Muscle of back (tissue), 11 donors: ENCODE results near the gene DPP7. TPM values are rescaled to one million over a fixed set of nuclear protein-coding genes. Genes with fewer than 3 reads are reported as not detected.
"Not testable (repeated sequence)": the region's sequence is repeated elsewhere in the genome, so short reads cannot be mapped to it uniquely, and the experiment has no call there.

ENCODE experiments used
- DNase-seq, 3 donors: peaks; one replicate each; pipeline versions ENCODE4 v3.0.0 to v3.0.0-alpha.2; 2013
- polyA plus RNA-seq, 10 donors: library from polyadenylated mRNA; unstranded; fragments of 120-200 nt; gene quantifications; one replicate each; pipeline ENCODE4 v1.2.1, GENCODE V29; 2013; ENCODE audit not compliant: insufficient read length in 10 of 10

The DPP7 gene
- polyA plus RNA-seq, 10 donors, result 21.9 to 43.1 (median 28.8) TPM

DNA sequence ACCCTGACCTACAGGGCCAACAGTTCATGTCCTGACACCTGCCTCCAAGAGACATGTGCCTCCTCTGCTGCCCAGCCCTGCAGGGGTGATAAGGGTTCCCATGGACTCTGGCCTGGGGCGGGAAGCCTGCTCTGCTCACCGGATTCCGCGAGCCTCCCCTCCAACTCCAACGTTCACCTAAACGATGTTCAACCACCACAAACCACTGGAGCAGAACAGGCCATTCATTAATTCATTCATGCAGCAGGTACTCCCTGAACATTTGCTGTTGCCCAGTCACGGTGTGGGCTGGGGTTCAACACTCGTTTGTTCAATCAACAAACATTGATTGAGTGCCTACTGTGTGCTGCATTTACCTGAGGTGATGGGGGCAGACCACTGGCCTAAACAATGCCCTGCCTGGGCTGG, 40.5 kb downstream of the DPP7 start:
- DNase-seq, result no peak

DNA sequence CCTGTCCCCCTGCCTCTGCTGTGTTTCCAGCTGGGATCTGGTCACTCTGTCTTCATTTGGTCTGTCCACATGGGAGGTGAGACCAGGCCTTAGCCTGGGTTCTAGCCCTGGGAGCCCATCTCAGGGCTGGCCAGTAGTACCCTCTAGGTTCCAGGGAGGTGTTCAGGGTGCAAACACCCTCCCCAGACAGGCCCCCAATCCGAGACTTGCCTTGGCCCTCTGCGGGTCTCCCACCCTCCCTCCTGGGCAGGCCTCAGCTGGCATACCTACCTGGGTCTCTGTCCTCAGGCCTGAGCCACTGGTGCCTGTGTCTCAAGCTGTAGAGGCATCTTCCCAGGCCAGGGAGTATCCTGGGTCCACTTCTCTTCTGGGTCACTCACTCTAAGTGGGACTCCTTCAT, 43.3 kb downstream of the DPP7 start:
- DNase-seq, result no peak

GRCh38 chr9:137070906-137071275, 43.6 kb downstream of the DPP7 start:
- DNase-seq, result no peak

- DNase-seq, result peak; percentile 81 to 94 (median 87)
Measured at GRCh38 chr9:137070201-137070905, 44.2 kb downstream of the DPP7 start, which contains the start of gene SAPCD2. SAPCD2 (minus strand) TSS chr9:137070557; CDS start chr9:137070460, 97 bp downstream.

GRCh38 chr9:137069508-137070091, 44.9 kb downstream of the DPP7 start:
- DNase-seq, result no peak

DNA sequence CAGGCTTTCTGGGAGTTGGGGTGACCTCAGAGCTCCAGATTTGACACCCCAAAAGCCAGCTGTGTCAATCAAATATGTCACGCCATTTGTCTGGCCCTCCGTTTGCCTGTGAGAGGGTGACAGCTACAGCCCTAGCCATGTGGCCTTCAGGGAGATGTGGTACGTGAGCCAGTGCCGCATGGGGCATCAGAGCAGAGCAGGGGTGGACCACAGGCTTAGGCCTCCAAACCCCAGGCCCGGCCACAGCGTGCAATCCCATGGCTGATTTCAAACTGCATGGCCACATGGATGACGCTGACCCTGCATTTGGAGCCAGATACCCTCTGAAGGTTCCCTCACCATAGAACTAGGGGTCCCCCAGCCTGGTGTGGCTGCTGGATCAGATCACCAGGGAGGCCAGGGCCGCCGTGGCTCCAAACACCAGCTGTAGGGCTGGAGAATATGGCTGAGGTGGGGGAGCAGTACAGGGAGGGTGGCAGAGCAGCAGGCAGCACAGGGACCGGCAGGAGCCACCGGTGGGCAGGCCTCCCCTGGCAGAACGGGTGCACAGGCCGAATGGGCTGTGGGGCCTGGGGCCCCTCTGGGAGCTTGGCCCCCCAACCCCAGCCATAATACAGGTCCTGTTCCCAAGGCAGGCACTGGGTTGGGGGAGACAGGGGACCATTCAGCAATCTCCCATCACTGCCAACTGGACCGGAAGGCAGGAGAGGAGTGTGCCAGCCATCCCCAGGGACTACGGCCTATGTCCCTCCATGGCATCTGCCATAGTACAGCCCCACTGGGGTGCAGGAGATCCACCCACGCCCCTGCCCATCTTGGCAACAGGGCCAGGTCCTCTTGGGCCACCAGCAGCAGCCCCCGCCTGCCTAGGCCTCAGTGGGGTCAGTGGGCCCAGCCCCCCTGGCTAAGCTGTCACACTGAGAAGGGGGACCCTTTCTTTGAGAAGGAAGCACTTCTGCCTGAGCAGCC, 45.7 kb downstream of the DPP7 start:
- no peak for DNase-seq

- peak; percentile 64 to 87 (median 76) for DNase-seq
Measured at GRCh38 chr9:137067860-137068538, 46.5 kb downstream of the DPP7 start.

GRCh38 chr9:137066096-137066861, 48.3 kb downstream of the DPP7 start:
- no peak for DNase-seq

GRCh38 chr9:137065336-137065967, 49.1 kb downstream of the DPP7 start:
- no peak for DNase-seq

DNA sequence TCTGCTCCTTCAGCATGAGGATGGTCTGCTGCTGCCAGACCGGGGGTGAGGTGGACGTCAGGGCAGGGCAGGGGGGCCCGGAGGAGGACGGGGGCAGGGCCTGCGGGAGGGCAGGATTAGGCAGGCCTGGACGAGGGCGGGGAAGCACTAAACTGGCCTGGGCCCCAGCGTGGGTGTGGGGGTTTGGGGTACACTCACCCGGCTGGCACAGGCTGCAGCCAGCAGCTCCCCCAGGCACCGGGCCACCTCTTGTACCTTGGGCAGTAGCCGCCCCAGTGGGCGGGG, 49.7 kb downstream of the DPP7 start:
- DNase-seq, result no peak

GRCh38 chr9:137064027-137064879, 50.3 kb downstream of the DPP7 start:
- DNase-seq, result peak in 2 of 3 donors; percentile 59 to 69

GRCh38 chr9:137063311-137064026, 51.1 kb downstream of the DPP7 start:
- DNase-seq, result no peak

GRCh38 chr9:137062798-137063197, 51.7 kb downstream of the DPP7 start:
- DNase-seq, result not testable (repeated sequence)

GRCh38 chr9:137062384-137062783, 52.1 kb downstream of the DPP7 start:
- no peak for DNase-seq

Other genes with a start within 250 kb of the DPP7 start
- 100 to 1,000 TPM; 236 to 394 (median 310) TPM for gene EDF1, start 248.4 kb downstream of the DPP7 start, polyA plus RNA-seq
- 10 to 100 TPM in 2 of 10 donors, 1 to 10 TPM in 8; 8.1 to 10.7 (median 9.6) TPM for gene TRAF2, start 228.2 kb downstream of the DPP7 start, polyA plus RNA-seq
- gene FBXW5, start 170.0 kb downstream of the DPP7 start, polyA plus RNA-seq, result 10 to 100 TPM; 27.4 to 47.9 (median 34.4) TPM
- gene C8G, start 169.5 kb downstream of the DPP7 start, polyA plus RNA-seq, result 1 to 10 TPM in 1 of 10 donors, under 1 TPM in 8, not detected in 1; 0.29 to 1.0 (median 0.51) TPM
- 1 to 10 TPM in 3 of 10 donors, under 1 TPM in 7; 0.25 to 1.2 (median 0.68) TPM for gene LCN12, start 162.5 kb downstream of the DPP7 start, polyA plus RNA-seq
- 10 to 100 TPM in 8 of 10 donors, 1 to 10 TPM in 2; 2.3 to 36.3 (median 17.1) TPM for gene PTGDS, start 137.2 kb downstream of the DPP7 start, polyA plus RNA-seq
- 1 to 10 TPM in 3 of 10 donors, under 1 TPM in 7; 0.14 to 1.1 (median 0.66) TPM for gene LCNL1, start 131.7 kb downstream of the DPP7 start, polyA plus RNA-seq
- gene PAXX, start 122.3 kb downstream of the DPP7 start, polyA plus RNA-seq, result 10 to 100 TPM; 11.8 to 28.5 (median 21.6) TPM
- gene CLIC3, start 118.2 kb downstream of the DPP7 start, polyA plus RNA-seq, result 1 to 10 TPM in 2 of 10 donors, under 1 TPM in 6, not detected in 2; 0.28 to 4.7 (median 0.54) TPM
- gene ABCA2, start 86.5 kb downstream of the DPP7 start, polyA plus RNA-seq, result 10 to 100 TPM; 11.5 to 18.7 (median 16.7) TPM
- under 1 TPM in 4 of 10 donors, not detected in 6; 0.10 to 0.48 (median 0.12) TPM for gene FUT7, start 82.6 kb downstream of the DPP7 start, polyA plus RNA-seq
- gene NPDC1, start 68.6 kb downstream of the DPP7 start, polyA plus RNA-seq, result 10 to 100 TPM; 28.5 to 53.0 (median 38.4) TPM
- 10 to 100 TPM in 6 of 10 donors, 1 to 10 TPM in 4; 7.5 to 16.5 (median 12.1) TPM for gene ENTPD2, start 60.7 kb downstream of the DPP7 start, polyA plus RNA-seq
- 1 to 10 TPM; 1.9 to 7.1 (median 3.9) TPM for gene SAPCD2, start 44.2 kb downstream of the DPP7 start, polyA plus RNA-seq
- 1 to 10 TPM; 1.5 to 3.0 (median 2.0) TPM for gene UAP1L1, start 37.2 kb downstream of the DPP7 start, polyA plus RNA-seq
- gene MAN1B1, start 27.7 kb downstream of the DPP7 start, polyA plus RNA-seq, result 10 to 100 TPM; 31.3 to 54.4 (median 41.1) TPM
- under 1 TPM in 2 of 10 donors, not detected in 8; 0.07 TPM for gene GRIN1, start 24.4 kb upstream of the DPP7 start, polyA plus RNA-seq
- gene LRRC26, start 55.3 kb upstream of the DPP7 start, polyA plus RNA-seq, result not detected
- not detected for gene TMEM210, start 57.3 kb upstream of the DPP7 start, polyA plus RNA-seq
- gene ANAPC2, start 73.8 kb upstream of the DPP7 start, polyA plus RNA-seq, result 10 to 100 TPM; 21.2 to 36.5 (median 29.2) TPM
- gene SSNA1, start 73.9 kb upstream of the DPP7 start, polyA plus RNA-seq, result 10 to 100 TPM; 38.2 to 72.0 (median 49.6) TPM
- 10 to 100 TPM in 2 of 10 donors, 1 to 10 TPM in 8; 5.8 to 10.9 (median 7.8) TPM for gene TPRN, start 86.0 kb upstream of the DPP7 start, polyA plus RNA-seq
- gene TMEM203, start 90.9 kb upstream of the DPP7 start, polyA plus RNA-seq, result 10 to 100 TPM; 30.3 to 36.7 (median 32.2) TPM
- 10 to 100 TPM in 1 of 10 donors, 1 to 10 TPM in 9; 3.8 to 10.6 (median 6.9) TPM for gene NDOR1, start 91.0 kb upstream of the DPP7 start, polyA plus RNA-seq
- gene RNF208, start 107.5 kb upstream of the DPP7 start, polyA plus RNA-seq, result 1 to 10 TPM; 1.8 to 4.5 (median 2.4) TPM
- 1 to 10 TPM in 9 of 10 donors, under 1 TPM in 1; 0.93 to 3.3 (median 2.0) TPM for gene CYSRT1, start 110.4 kb upstream of the DPP7 start, polyA plus RNA-seq
- gene RNF224, start 112.8 kb upstream of the DPP7 start, polyA plus RNA-seq, result 1 to 10 TPM in 7 of 10 donors, under 1 TPM in 3; 0.80 to 3.4 (median 1.5) TPM
- 1 to 10 TPM in 5 of 10 donors, under 1 TPM in 5; 0.29 to 2.0 (median 0.89) TPM for gene SLC34A3, start 116.2 kb upstream of the DPP7 start, polyA plus RNA-seq
- 100 to 1,000 TPM; 125 to 258 (median 160) TPM for gene TUBB4B, start 126.6 kb upstream of the DPP7 start, polyA plus RNA-seq
- gene STPG3, start 136.6 kb upstream of the DPP7 start, polyA plus RNA-seq, result under 1 TPM in 7 of 10 donors, not detected in 3; 0.16 to 0.62 (median 0.32) TPM
- gene NELFB, start 140.6 kb upstream of the DPP7 start, polyA plus RNA-seq, result 10 to 100 TPM; 39.3 to 55.4 (median 45.0) TPM
- 1 to 10 TPM; 3.9 to 7.8 (median 5.6) TPM for gene TOR4A, start 163.0 kb upstream of the DPP7 start, polyA plus RNA-seq
- gene NRARP, start 187.5 kb upstream of the DPP7 start, polyA plus RNA-seq, result 1 to 10 TPM; 2.9 to 7.5 (median 4.8) TPM